BJ (cell line): Measurements from ENCODE around the gene RPP40. TPM values are rescaled to one million over a fixed set of nuclear protein-coding genes. Genes with fewer than 3 reads are reported as not detected.

Source experiments
- CTCF ChIA-PET: fragments of 350-600 bp; formaldehyde crosslinking; extraction: SDS; loops from one replicate; lab custom pipeline; 2021; ENCODE audit warnings: antibody characterized with exemption, inconsistent platforms; lab: Yijun Ruan, JAX
- POLR2A ChIA-PET: fragments of 300-600 bp; sonication (Branson Sonifier 250); formaldehyde crosslinking; extraction: SDS; loops from one replicate; lab custom pipeline; 2021; ENCODE audit warnings: antibody characterized with exemption; lab: Charles Lee
- DNase-seq: peaks from one replicate; pipeline ENCODE4 v3.0.0-alpha.2; 2011; ENCODE audit warnings: low read depth
- H3K27me3 ChIP-seq: 2 replicates; pipeline ENCODE4 v1.6.0; 2011; ENCODE audit warnings: low read length; ENCODE audit not compliant: control insufficient read depth, insufficient read depth
- H3K36me3 ChIP-seq: 2 replicates; pipeline ENCODE4 v1.5.1; 2011; ENCODE audit warnings: low read length; ENCODE audit not compliant: control insufficient read depth, insufficient read depth
- H3K4me3 ChIP-seq: 2 replicates; pipeline ENCODE4 v1.5.1; 2011; ENCODE audit warnings: low read depth, mild to moderate bottlenecking, control low read depth, low read length
- polyA minus RNA-seq: library from RNA; depleted of rRNA, polyadenylated mRNA; stranded (reverse); fragments of >200 nt; gene quantifications from 2 replicates; pipeline ENCODE4 v1.2.3, GENCODE V29; 2011; rRNA and poly(A)+ RNA removed
- polyA plus RNA-seq: library from polyadenylated mRNA; depleted of rRNA; stranded (reverse); fragments of >200 nt; gene quantifications from 2 replicates; pipeline ENCODE4 v1.2.3, GENCODE V29; 2011; rRNA removed
- TF ChIP-seq, protein P1 (sequence below): IDR thresholded peaks from 2 replicates; pipeline ENCODE4 v1.5.1; 2011; ENCODE audit warnings: low read depth, mild to moderate bottlenecking, control low read depth, inconsistent platforms, low read length, moderate library complexity; ENCODE audit not compliant: insufficient read depth

RPP40 gene, protein sequence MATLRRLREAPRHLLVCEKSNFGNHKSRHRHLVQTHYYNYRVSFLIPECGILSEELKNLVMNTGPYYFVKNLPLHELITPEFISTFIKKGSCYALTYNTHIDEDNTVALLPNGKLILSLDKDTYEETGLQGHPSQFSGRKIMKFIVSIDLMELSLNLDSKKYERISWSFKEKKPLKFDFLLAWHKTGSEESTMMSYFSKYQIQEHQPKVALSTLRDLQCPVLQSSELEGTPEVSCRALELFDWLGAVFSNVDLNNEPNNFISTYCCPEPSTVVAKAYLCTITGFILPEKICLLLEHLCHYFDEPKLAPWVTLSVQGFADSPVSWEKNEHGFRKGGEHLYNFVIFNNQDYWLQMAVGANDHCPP
- polyA plus RNA-seq (5.6 and 8.7 TPM in 2 replicates), polyA minus RNA-seq (2.3 and 3.6 TPM in 2 replicates)

DNA sequence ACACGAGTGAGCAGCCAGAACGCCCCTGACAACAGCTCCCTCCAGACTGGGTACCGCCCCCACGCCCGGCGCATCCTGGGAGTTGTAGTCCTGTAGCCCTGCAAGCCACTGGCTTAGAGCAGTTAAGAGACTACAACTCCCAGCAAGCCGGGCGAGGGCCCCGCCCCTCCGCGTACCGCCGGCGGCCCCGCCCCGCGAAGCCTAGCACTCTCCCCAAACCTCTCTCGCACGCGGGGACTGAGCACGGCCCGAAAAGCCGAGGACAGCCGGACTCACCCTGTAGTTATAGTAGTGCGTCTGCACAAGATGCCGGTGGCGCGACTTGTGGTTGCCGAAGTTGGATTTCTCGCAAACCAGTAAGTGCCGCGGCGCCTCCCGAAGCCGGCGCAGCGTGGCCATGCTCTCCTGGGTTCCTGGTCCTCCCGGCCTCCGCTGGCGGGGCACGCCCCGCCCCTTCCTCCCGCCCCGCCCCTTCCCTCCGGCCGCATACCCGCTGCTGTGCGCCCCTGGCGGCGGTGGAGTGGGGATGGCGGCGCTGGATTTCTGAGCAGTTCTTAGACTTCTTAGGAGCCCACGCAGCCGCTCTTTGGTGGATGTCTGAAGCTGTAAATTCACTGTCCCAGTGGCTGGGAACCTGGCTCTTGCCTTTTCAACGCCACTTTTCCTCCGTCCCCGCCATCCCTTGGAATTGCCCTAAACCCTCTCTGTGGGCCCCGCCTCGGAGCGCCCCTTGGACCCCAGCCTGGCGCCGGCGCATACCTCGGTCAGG, at the start of gene RPP40:
RPP40 (minus strand) TSS at position 434 of the 769 bp plus-strand sequence; CDS start at position 399, 35 bp downstream.
- ChIA-PET POLR2A (interaction anchor here (0.6 to 0.7 kb wide), 2 partner anchors 690 to 793 kb away, joined by 3 to 21 read pairs; no protein-coding TSS in a partner anchor), CTCF (interaction anchor here (0.6 to 2.1 kb wide), 12 partner anchors 9 to 951 kb away, joined by 3 to 14 read pairs (median 4); no protein-coding TSS in a partner anchor)
- peak within 1 kb of the TSS; percentile 92 for H3K4me3 ChIP-seq
- TF ChIP-seq, protein P1, sequence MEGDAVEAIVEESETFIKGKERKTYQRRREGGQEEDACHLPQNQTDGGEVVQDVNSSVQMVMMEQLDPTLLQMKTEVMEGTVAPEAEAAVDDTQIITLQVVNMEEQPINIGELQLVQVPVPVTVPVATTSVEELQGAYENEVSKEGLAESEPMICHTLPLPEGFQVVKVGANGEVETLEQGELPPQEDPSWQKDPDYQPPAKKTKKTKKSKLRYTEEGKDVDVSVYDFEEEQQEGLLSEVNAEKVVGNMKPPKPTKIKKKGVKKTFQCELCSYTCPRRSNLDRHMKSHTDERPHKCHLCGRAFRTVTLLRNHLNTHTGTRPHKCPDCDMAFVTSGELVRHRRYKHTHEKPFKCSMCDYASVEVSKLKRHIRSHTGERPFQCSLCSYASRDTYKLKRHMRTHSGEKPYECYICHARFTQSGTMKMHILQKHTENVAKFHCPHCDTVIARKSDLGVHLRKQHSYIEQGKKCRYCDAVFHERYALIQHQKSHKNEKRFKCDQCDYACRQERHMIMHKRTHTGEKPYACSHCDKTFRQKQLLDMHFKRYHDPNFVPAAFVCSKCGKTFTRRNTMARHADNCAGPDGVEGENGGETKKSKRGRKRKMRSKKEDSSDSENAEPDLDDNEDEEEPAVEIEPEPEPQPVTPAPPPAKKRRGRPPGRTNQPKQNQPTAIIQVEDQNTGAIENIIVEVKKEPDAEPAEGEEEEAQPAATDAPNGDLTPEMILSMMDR, result peak; percentile 89
- H3K36me3 ChIP-seq, result peaks cover 3% of the 10 kb centered on the region; the same call in 1 of the 2 replicates
- DNase-seq, result peak; percentile 72
- no peaks in the 10 kb centered on the region for H3K27me3 ChIP-seq

DNA sequence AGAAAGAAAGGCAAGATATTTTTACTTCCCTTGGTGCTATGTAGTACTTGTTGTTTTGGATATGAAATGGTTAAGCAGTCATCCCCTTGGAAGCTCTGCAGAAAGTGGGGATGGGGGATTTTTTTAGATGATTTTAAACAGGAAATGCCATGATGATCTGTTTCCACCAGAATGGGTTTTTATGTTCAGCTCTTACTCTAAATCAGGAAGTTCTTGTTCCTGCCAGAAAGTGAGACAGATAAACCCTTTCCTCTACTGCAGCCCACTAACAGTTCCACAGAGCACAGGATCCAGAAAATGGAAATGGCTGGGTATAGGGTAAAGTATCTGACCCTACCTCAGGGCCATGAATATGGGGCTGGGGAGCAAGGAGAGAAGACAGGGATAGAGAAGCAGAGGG, 49.2 kb upstream of the RPP40 start:
- Histone ChIP-seq H3K27me3 (no peaks in the 10 kb centered on the region), H3K36me3 (no peaks in the 10 kb centered on the region), H3K4me3 (no peak overlapping the region)
- TF ChIP-seq, protein P1, result no peak
- CTCF ChIA-PET, result no interaction called here
- DNase-seq, result no peak
- POLR2A ChIA-PET, result no interaction called here

DNA sequence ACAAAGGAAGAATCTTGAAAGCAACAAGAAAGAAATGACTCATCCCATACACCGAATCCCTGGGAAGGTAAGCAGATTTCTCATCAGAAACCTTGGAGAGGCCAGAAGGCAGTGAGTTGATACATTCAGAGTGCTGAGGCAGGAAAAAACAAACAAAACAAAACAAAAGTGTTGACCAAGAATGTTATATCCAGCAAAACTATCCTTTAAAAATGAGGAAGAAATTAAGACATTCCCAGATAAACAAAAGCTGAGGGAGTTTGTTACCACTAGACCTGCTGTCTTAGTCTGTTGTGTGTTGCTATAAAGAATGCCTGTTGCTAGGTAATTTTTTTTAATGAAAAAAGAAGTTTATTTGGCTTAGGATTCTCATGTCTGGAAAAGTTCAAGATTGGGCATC, 47.6 kb upstream of the RPP40 start:
- no peak overlapping the region for H3K4me3 ChIP-seq
- TF ChIP-seq, protein P1, result no peak
- DNase-seq, result no peak
- H3K27me3 ChIP-seq, result no peaks in the 10 kb centered on the region
- POLR2A ChIA-PET, result no interaction called here
- no peaks in the 10 kb centered on the region for H3K36me3 ChIP-seq
- CTCF ChIA-PET, result no interaction called here

DNA sequence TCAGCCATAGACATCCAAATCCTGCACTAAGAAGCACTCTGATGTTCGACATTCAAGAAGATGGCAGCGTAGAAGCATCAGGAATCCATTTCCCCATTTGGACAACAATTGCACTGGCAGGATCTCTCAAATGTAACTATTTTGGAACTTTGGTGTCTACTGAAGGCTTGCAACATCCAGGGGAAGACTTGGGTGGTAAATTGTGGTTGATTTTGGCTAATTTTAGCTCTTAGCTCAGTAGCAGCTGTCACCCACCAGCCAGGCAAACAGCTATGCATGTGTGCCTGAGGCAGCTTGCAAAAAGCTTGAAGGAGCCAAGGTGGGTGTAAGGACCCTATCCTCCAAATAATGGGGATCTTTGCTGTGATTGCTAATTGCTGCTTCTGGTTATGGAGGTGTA, 46.2 kb upstream of the RPP40 start:
- TF ChIP-seq, protein P1, result no peak
- ChIA-PET POLR2A (interaction anchor here (0.6 kb wide), 1 partner anchor 143 kb away, joined by 6 read pairs; no protein-coding TSS in a partner anchor), CTCF (interaction anchor here (1.3 kb wide), 1 partner anchor 167 kb away, joined by 4 read pairs; no protein-coding TSS in a partner anchor)
- H3K4me3 ChIP-seq, result no peak overlapping the region
- no peak for DNase-seq
- H3K36me3 ChIP-seq, result no peaks in the 10 kb centered on the region
- H3K27me3 ChIP-seq, result no peaks in the 10 kb centered on the region

DNA sequence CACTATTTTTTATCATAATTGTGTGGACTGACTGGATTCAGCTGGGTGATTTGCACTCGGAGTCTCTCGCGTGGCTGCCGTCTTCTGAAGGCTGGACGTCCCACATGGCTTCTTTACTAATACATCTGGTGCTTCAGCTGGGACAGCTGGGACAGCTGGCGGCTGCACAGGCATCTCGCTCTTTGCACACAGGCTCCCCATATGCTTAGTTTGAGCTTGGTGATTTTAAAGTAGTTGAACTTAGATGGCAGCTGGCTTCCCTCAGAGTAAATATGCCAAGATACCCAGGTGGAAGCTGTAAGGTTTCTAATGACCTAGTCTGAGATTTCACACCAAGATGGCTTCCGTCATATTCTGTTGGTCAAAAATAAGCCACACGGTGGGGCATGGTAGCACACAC, 42.6 kb upstream of the RPP40 start:
- ChIA-PET CTCF (interaction anchor here (0.9 to 1.6 kb wide), 4 partner anchors 10 to 97 kb away, joined by 3 to 5 read pairs (median 4); no protein-coding TSS in a partner anchor), POLR2A (no interaction called here)
- H3K27me3 ChIP-seq, result no peaks in the 10 kb centered on the region
- H3K4me3 ChIP-seq, result no peak overlapping the region
- TF ChIP-seq, protein P1, result no peak
- no peak for DNase-seq
- H3K36me3 ChIP-seq, result no peaks in the 10 kb centered on the region
